ENCODE results near the gene RADIL.
A peak's percentile ranks its signal among the peaks of the same experiment; 100 is the strongest.
"Not testable (repeated sequence)": the region's sequence is repeated elsewhere in the genome, so short reads cannot be mapped to it uniquely, and the experiment has no call there.

Gene RADIL

DNA sequence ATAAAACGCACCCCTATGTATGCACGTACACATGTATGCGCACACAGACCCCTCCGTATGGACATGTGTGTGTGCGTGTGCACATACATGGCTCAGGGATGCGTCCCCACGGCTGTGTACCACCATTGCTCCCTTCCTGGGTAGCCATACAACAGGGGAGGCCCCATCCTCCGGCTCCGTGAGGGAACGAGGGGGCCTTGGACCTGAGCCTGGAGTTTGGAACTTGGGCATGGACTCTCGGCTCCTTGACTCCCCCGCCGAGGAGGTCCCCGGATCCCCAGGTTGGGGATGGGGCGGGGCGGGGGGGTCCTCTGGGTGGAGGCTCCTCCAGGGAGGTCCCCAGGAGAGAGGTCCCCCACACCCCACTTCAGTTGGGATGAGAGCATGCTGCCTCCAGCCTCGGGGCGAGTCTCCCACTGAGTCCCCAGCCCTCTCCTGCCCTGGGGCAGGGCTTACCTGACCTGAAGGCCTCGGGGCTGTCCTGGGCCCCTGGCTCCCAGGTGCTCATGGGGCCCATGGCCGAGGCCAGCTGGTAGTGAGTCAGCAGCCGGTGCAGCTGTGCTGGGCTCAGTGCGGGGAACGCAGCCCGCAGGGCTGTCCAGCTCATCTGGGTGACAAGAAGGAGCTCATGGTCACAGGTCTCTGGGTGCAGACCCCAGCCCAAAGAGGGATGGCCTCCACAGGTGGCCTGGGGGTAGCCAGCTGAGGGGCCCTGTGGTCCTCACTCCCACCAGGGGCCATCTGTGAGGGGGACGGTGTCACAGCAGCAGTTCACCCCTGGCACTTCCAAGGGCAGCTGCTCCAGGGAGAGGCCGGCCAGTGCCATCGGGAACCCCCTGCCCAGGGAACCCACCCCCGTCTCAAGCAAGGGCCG is 78.2 kb downstream of the RADIL start:
- no peak for DNase-seq

- no peak for DNase-seq
Observed at GRCh38 chr7:4803397-4804241, 79.9 kb downstream of the RADIL start.

- DNase-seq, result not testable (repeated sequence)
Observed at GRCh38 chr7:4802577-4802976, 80.9 kb downstream of the RADIL start.

- no peak for DNase-seq
Observed at GRCh38 chr7:4801839-4802231, 81.7 kb downstream of the RADIL start.

GRCh38 chr7:4800926-4801838 is 82.3 kb downstream of the RADIL start:
- DNase-seq, result no peak

GRCh38 chr7:4800487-4800886 is 83.0 kb downstream of the RADIL start:
- DNase-seq, result no peak

- no peak for DNase-seq
Observed at GRCh38 chr7:4799508-4800268, 83.8 kb downstream of the RADIL start.

GRCh38 chr7:4798706-4799235 is 84.7 kb downstream of the RADIL start:
- no peak for DNase-seq

DNA sequence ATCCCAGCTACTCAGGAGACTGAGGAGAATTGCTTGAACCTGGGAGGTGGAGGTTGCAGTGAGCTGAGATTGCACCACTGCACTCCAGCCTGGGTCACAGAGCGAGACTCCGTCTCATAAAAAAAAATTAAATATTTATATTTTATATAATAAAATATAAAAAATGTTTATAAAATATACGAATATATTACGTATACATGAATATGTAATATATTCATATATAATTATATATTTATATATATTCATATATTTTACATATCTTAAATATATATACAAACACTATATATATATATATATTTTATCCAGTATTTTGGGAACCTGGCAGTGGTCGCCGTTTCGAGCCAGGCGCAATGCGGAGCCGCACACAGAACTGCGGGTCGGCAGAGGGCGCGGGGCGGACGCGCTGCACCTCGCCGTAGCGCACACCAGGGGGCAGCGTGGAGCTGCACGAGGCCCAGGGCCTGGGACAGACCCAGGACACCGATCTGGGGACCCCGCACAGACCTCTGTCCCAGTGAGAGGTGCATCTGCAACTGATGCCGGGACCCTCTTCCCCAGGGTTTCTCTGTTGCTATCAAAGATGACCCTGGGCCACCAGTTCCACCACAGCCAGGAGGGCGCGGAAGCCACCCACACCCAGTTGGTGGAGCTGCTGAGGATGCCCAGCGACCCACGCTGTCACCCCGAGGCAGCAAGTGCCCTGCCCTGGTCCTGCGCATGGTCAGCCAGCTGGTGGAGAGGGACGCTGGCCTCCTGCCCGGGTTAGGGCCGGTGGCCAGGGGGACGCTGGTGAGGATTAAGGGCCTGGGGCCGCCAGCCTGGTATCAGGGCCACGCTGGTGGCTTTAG is 85.4 kb downstream of the RADIL start:
- DNase-seq, result peak; percentile 77

DNA sequence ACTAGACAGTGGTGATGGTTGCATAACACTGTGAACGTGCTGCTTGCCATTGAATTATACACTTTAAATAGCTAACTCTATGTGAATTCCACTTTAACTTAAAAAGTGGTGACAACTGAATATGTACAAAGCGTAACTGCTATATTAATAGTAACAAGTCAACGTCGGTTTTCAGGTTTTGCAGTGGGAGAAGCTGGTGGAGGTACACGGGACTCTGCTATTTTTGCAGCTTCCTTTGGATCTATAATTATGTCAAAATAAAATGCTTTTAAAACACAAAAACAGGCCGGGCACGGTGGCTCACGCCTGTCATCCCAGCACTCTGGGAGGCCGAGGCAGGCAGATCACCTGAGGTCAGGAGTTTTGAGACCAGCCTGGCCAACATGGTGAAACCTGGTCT is 87.1 kb downstream of the RADIL start:
- no peak for DNase-seq

GRCh38 chr7:4794591-4795350 is 88.7 kb downstream of the RADIL start:
- DNase-seq, result no peak

DNA sequence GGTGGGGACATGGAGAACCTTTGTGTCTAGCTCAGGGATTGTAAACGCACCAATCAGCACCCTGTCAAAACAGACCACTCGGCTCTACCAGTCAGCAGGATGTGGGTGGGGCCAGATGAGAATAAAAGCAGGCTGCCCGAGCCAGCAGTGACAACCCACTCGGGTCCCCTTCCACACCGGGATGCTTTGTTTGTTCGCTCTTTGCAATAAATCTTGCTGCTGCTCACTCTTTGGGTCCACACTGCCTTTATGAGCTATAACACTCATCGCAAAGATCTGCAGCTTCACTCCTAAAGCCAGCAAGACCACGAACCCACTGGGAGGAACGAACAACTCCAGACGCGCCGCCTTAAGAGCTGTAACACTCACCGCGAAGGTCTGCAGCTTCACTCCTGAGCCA is 89.3 kb downstream of the RADIL start:
- DNase-seq, result not testable (repeated sequence)

DNA sequence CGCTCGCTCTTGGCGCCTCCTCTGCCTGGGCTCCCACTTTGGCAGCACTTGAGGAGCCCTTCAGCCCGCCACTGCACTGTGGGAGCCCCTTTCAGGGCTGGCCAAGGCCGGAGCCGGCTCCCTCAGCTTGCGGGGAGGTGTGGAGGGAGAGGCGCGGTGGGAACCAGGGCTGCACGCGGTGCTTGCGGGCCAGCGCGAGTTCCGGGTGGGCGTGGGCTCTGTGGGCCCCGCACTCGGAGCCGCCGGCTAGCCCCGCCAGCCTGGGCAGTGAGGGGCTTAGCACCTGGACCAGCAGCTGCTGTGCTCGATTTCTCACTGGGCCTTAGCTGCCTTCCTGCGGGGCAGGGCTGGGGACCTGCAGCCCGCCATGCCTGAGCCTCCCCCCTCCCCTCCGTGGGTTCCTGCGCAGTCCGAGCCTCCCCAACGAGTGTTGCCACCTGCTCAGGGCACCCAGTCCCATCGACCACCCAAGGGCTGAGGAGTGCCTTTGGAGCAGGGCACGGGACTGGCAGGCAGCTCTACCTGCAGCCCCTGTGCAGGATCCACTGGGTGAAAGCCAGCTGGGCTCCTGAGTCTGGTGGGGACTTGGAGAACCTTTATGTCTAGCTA is 90.0 kb downstream of the RADIL start:
- DNase-seq, result not testable (repeated sequence)

GRCh38 chr7:4792537-4793126 is 90.9 kb downstream of the RADIL start:
- DNase-seq, result peak; percentile 30

DNA sequence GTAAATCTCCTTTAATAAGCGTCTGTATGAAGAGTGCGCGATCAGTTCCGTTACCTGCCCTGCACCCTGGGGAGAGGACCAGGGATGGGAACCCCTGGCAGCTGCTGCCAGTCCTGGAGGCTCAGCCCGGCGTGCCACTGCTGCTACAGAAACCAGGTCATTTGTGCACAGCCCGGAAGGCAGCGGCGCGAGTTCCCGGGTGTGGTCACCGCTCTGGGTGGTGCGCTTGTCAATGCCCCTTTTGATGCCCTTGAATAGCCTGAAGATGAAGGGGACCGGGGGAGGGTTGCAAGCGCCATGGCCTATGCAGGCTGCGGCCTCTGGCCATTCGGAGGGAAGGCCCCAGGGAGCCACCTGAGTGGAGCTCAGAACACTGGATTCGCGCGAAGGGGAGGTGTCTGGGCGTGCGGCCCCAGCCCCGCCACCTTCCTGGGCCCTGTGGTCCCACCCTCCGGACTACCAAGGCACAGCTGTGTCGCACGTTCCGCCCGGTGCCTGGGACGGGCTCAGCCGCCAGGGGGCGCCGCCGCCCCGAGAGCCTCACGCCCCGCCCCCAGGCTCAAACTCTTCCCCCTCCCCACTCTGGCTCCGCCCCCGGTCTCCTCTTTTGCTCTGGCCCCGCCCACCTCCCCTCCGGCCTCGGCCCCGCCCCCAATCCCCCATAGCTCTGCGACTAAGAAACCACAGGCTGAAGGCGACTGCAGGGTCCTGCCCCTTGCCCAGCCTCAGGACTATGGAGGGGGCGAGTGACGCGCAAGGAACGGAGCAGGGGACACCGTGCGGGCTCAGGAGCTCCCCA is 91.6 kb downstream of the RADIL start:
- peak; percentile 87 for DNase-seq

DNA sequence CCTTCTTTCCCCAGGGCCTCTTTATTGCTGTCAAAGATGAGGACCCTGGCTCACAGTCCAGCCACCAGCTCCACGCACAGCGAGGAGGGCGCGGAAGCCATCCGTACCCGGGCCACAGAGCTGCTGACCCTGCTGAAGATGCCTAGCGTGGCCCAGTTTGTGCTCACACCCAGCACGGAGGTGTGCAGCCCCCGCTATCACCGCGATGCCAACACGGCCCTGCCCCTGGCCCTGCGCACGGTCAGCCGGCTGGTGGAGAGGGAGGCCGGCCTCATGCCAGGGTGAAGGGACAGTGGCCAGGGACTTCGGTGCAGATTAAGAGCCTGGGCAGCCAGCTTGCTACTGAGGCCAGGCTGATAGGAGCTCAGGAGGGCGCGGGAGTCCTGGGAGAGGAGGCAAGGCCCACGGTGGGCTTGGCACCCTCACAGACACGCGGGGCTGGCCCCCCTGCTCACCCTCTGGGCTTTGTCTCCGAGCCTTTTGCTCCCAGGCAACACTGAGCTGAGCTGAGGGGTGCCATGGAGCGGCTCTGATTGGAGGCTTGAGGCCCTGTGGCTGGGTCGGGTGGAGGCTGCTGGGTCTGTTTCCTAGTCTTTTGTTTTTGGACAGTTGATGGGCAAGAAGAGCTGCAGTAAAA is 92.3 kb downstream of the RADIL start:
- no peak for DNase-seq

GRCh38 chr7:4790516-4790991 is 93.0 kb downstream of the RADIL start:
- DNase-seq, result no peak

- DNase-seq, result no peak
Observed at GRCh38 chr7:4790078-4790465, 93.4 kb downstream of the RADIL start.

Measured in activated CD4-positive, alpha-beta T cell treated with anti-CD3 and anti-CD28 coated beads for 48 hours (primary cell).